Endothelial cell of umbilical vein (primary cell): ENCODE data around the gene FRMD4A. TPM values are rescaled to one million over a fixed set of nuclear protein-coding genes. Genes with fewer than 3 reads are reported as not detected.

Source experiments
- BruUV-seq: library from RNA; stranded (reverse); fragments of 400-500 nt; replicated peaks from 2 replicates; lab custom pipeline; 2021; lab: Mats Ljungman, UMichigan
- CTCF ChIA-PET: fragments of 300-600, 350-600 bp; sonication (Branson Sonifier 250); formaldehyde crosslinking; loops from one replicate; lab custom pipeline; 2021; ENCODE audit warnings: antibody characterized with exemption, inconsistent platforms; lab: Charles Lee
- POLR2A ChIA-PET: fragments of 300-600, 350-600 bp; sonication (Branson Sonifier 250); formaldehyde crosslinking; loops from one replicate; lab custom pipeline; 2021; ENCODE audit warnings: antibody characterized with exemption, inconsistent platforms; lab: Charles Lee
- DNase-seq: peaks from one replicate; pipeline ENCODE4 v3.0.0-alpha.2; 2011; ENCODE audit warnings: low read depth, low spot score
- FAIRE-seq: peaks from 2 replicates; lab custom pipeline; 2011; peaks lifted over from hg19 to GRCh38; lab: Jason Lieb, UNC
- H2AFZ ChIP-seq: 2 replicates; pipeline ENCODE4 v1.6.0; 2012; ENCODE audit warnings: low read depth, low read length, control low read depth, inconsistent platforms
- H3K27ac ChIP-seq: 2 replicates; pipeline ENCODE4 v1.5.1; 2011; ENCODE audit warnings: low read depth, mild to moderate bottlenecking, control low read depth, low read length, moderate library complexity; ENCODE audit not compliant: insufficient read depth
- H3K27me3 ChIP-seq, 2 experiments: 2 replicates each; pipeline versions ENCODE4 v1.6.0 to v1.6.1; 2011; ENCODE audit warnings: low read length in 2 of 2, mixed read lengths in 1 of 2; ENCODE audit not compliant: control insufficient read depth in 2 of 2, insufficient read depth in 2 of 2
- H3K36me3 ChIP-seq, 2 experiments: 2 replicates in 1 of 2; 3 replicates in 1 of 2; pipeline ENCODE4 v1.5.1; 2011; ENCODE audit warnings: low read length in 2 of 2, mild to moderate bottlenecking in 1 of 2, moderate library complexity in 1 of 2; ENCODE audit not compliant: control insufficient read depth in 2 of 2, insufficient read depth in 2 of 2; ENCODE audit errors: extremely low read depth in 1 of 2
- H3K4me1 ChIP-seq: 3 replicates; pipeline ENCODE4 v1.5.1; 2011; ENCODE audit warnings: mild to moderate bottlenecking, low read length; ENCODE audit not compliant: control insufficient read depth, insufficient read depth; ENCODE audit errors: extremely low read depth
- H3K4me2 ChIP-seq: 2 replicates; pipeline ENCODE4 v1.6.1; 2011; ENCODE audit warnings: low read length, control low read depth, mixed read lengths; ENCODE audit not compliant: insufficient read depth
- H3K4me3 ChIP-seq, 3 experiments: fragments of 200-600 bp in 1 of 3; sonication (generic), shearing (Covaris generic) in 1 of 3; replicated peaks in 1 of 3; 2 replicates each; pipeline ENCODE4 v1.5.1; 2011 to 2016; ENCODE audit warnings: control low read depth in 3 of 3, low read length in 3 of 3, mild to moderate bottlenecking in 2 of 3, inconsistent platforms in 1 of 3, low read depth in 1 of 3, moderate library complexity in 1 of 3; ENCODE audit not compliant: insufficient read depth in 1 of 3
- H3K79me2 ChIP-seq: 2 replicates; pipeline ENCODE4 v1.6.0; 2012; ENCODE audit warnings: low read length, inconsistent platforms; ENCODE audit not compliant: control insufficient read depth, insufficient read depth
- H3K9ac ChIP-seq: replicated peaks from 2 replicates; pipeline ENCODE3; 2011; ENCODE audit warnings: low read length, control low read depth; ENCODE audit not compliant: insufficient read depth; ENCODE audit errors: extremely low read depth
- H3K9me1 ChIP-seq: replicated peaks from 3 replicates; pipeline ENCODE4 v1.6.0; 2011; ENCODE audit warnings: mild to moderate bottlenecking, low read length; ENCODE audit not compliant: control insufficient read depth, insufficient read depth; ENCODE audit errors: extremely low read depth
- H3K9me3 ChIP-seq: replicated peaks from 2 replicates; pipeline ENCODE4 v1.5.1; 2012; ENCODE audit warnings: low read length, inconsistent platforms; ENCODE audit not compliant: control insufficient read depth, insufficient read depth
- H4K20me1 ChIP-seq: replicated peaks from 2 replicates; pipeline ENCODE3; 2011; ENCODE audit warnings: mild to moderate bottlenecking, low read length; ENCODE audit not compliant: control insufficient read depth, insufficient read depth; ENCODE audit errors: extremely low read depth
- EZH2 ChIP-seq: IDR thresholded peaks from 2 replicates; pipeline ENCODE4 v1.6.1; 2012; ENCODE audit warnings: borderline replicate concordance, low read depth, mild to moderate bottlenecking, moderate library complexity, low read length, inconsistent platforms; ENCODE audit not compliant: severe bottlenecking
- FOS ChIP-seq: IDR thresholded peaks from 2 replicates; pipeline ENCODE4 v1.6.1; 2011; ENCODE audit warnings: mild to moderate bottlenecking, low read length, moderate library complexity, borderline replicate concordance; ENCODE audit not compliant: insufficient read depth
- GATA2 ChIP-seq: IDR thresholded peaks from 2 replicates; pipeline ENCODE4 v1.7.0; 2011; ENCODE audit warnings: low read depth, mild to moderate bottlenecking, moderate library complexity, mixed read lengths, low read length; ENCODE audit not compliant: insufficient read length, insufficient read depth
- JUN ChIP-seq: IDR thresholded peaks from 2 replicates; pipeline ENCODE4 v1.6.1; 2011; ENCODE audit warnings: borderline replicate concordance, low read depth; ENCODE audit not compliant: insufficient read length, insufficient read depth
- MYC ChIP-seq: IDR thresholded peaks from one replicate; pipeline ENCODE4 v1.6.1; 2011; ENCODE audit warnings: mild to moderate bottlenecking, low read depth, low read length
- POLR2A ChIP-seq: IDR thresholded peaks from 2 replicates; pipeline ENCODE4 v1.6.1; 2012; ENCODE audit warnings: low read depth, mild to moderate bottlenecking, control low read depth, low read length
- POLR2AphosphoS5 ChIP-seq: IDR thresholded peaks from 2 replicates; pipeline ENCODE4 v1.6.1; 2012; ENCODE audit warnings: low read depth, mild to moderate bottlenecking, control low read depth, low read length, moderate library complexity; ENCODE audit not compliant: insufficient read depth
- dilution Hi-C: fragments of 300-500 bp; cut with MboI; formaldehyde crosslinking; loops from one replicate; pipeline ENCODE4 v1.15.0; 2019; ENCODE audit warnings: low sequenced_read_pairs; ENCODE audit not compliant: extremely low pct_ligation_motif_present
- intact Hi-C: fragments of 100-400 bp; cut with micrococcal nuclease; formaldehyde crosslinking; loops from one replicate; pipeline ENCODE4 v1.10.0; 2022
- polyA plus RNA-seq, 4 experiments: library from polyadenylated mRNA; depleted of rRNA in 3 of 4; stranded (reverse) in 3 of 4; unstranded in 1 of 4; fragments of >200 nt; gene quantifications; 2 replicates each; pipeline versions ENCODE4 v1.2.1 to v1.2.3, GENCODE V29; 2011 to 2012; ENCODE audit warnings: missing spikeins in 1 of 4
- total RNA-seq: library from RNA; stranded (reverse); gene quantifications from 2 replicates; pipeline ENCODE4 v1.2.3, GENCODE V29; 2021
- TF ChIP-seq, protein P1 (sequence below), 2 donors: IDR thresholded peaks; 1 replicate in 1 of 2; 2 replicates in 1 of 2; pipeline ENCODE4 v1.5.1; 2011; ENCODE audit warnings: low read length in 2 of 2, mild to moderate bottlenecking in 2 of 2, moderate library complexity in 2 of 2, control low read depth in 1 of 2, inconsistent platforms in 1 of 2, low read depth in 1 of 2; ENCODE audit not compliant: insufficient read depth in 1 of 2; ENCODE audit errors: extremely low read depth in 1 of 2
- TF ChIP-seq, protein P2 (sequence below): IDR thresholded peaks from 2 replicates; pipeline ENCODE4 v1.6.1; 2011; ENCODE audit not compliant: insufficient read depth, insufficient read length

The FRMD4A gene
- total and polyA plus RNA-seq, 2 donors (not counting 3 experiments of a cell fraction or from before 2014, with no cell fraction given) = 123 to 148 TPM

DNA sequence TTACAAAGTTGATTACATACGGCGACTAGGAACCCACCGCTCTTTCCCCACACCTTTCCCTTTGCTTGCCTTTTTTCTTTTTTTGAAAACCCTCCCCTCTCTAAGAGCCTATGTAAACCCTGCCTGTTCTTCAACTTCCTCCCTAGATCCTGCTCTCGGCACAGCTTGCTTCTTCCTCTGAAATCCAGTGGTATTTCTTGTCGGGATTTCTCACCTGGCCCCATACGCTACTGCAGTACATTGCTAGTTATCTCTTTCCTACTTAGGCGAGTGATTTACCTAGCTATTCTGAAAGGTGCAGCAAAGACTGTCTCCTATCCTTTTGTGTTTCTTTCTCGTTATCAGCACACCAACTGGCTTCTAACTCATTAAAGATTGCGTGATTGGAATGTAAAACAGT lies 372.9 kb downstream of the FRMD4A start:
- Histone ChIP-seq H3K4me2 (no peak overlapping the region), H3K9ac (no peak overlapping the region), H3K9me3 (no peaks in the 10 kb centered on the region), H4K20me1 (no peaks in the 10 kb centered on the region), H3K36me3 (no peaks in the 10 kb centered on the region), H3K79me2 (no peaks in the 10 kb centered on the region), H3K4me1 (peaks cover 20% of the 10 kb centered on the region), H3K4me3 (no peak overlapping the region), H3K27ac (no peak overlapping the region), H3K9me1 (no peaks in the 10 kb centered on the region), H3K27me3 (no peaks in the 10 kb centered on the region), H2AFZ (no peak overlapping the region)
- DNase-seq (no peak), FAIRE-seq (no peak)
- intact Hi-C loops (no loop called here), dilution Hi-C loops (no loop called here)
- CTCF ChIA-PET = no interaction called here
- POLR2A ChIA-PET = no interaction called here
- TF ChIP-seq, protein P1, sequence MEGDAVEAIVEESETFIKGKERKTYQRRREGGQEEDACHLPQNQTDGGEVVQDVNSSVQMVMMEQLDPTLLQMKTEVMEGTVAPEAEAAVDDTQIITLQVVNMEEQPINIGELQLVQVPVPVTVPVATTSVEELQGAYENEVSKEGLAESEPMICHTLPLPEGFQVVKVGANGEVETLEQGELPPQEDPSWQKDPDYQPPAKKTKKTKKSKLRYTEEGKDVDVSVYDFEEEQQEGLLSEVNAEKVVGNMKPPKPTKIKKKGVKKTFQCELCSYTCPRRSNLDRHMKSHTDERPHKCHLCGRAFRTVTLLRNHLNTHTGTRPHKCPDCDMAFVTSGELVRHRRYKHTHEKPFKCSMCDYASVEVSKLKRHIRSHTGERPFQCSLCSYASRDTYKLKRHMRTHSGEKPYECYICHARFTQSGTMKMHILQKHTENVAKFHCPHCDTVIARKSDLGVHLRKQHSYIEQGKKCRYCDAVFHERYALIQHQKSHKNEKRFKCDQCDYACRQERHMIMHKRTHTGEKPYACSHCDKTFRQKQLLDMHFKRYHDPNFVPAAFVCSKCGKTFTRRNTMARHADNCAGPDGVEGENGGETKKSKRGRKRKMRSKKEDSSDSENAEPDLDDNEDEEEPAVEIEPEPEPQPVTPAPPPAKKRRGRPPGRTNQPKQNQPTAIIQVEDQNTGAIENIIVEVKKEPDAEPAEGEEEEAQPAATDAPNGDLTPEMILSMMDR (IDR thresholded peaks at IDR 0.05; ENCODE audit: extremely low read depth in 1 of 2, insufficient read depth in 1 of 2, low read depth in 1 of 2, low read length in 2 of 2) = no peak
- TF ChIP-seq MYC (no peak), EZH2 (no peak), JUN (no peak), GATA2 (no peak), POLR2AphosphoS5 (no peak), POLR2A (no peak), FOS (no peak)
- TF ChIP-seq, protein P2, sequence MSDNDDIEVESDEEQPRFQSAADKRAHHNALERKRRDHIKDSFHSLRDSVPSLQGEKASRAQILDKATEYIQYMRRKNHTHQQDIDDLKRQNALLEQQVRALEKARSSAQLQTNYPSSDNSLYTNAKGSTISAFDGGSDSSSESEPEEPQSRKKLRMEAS = no peak
- no TSS peak for BruUV-seq
